Fibroblast of peridontal ligament (primary cell): Measurements from ENCODE around the gene INTS11.

ENCODE experiments used
- DNase-seq: peaks from one replicate; pipeline ENCODE4 v3.0.0-alpha.2; 2010; ENCODE audit errors: extremely low read depth

Gene INTS11

DNA sequence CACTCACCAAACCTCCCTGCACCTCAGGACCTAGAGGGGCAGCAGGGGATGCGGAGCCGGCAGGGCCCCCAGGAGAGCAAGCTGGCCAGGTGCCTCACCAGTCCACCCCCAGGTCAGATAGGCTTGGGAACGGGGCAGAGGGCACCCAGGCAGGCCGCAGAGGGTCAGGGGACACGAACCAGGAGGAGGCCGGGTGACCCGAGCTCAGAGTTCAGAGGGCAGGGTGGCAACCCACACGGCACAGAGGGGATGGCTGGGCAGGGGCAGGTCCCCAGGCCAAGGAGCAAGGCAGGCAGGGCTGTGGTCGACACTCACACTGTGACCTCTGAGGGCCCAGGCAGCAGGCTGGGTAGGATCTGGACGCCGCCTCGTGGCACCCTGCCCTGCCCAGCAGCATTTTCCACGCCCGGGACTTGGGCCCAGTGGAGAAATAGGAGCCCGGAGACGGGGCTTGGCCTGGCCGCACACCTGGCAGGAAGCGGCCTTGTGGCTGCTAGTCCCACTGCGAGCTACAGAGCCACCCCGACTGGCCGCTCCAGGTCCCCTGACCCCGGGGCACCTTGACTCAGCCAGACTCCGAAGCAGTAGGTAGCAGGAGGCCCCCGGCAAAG lies 19.5 kb upstream of the INTS11 start:
- DNase-seq = no peak

DNA sequence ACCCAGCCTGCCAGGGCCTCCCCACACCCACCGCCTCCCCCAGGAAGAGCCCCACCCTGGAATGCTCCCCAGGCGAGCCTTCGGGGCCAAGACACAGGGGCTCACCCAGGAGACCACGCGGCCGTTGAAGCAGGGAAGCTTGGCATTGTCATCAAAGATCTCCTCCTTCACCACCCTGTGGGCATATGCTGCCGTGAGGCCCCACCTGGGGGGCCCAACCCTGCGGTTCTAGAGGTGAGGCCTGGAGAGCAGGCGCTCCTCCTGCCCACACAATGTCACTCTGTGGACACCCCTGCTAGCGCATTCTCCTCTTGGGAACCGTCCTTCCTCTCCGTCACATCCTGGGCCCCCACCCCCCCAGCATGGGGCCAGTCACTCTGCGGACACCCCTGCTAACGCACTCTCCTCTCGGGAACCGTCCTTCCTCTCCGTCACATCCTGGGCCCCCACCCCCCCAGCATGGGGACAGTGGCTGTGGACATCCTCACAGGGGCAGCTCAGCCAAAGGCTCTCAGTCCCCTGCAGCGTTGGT lies 18.2 kb upstream of the INTS11 start:
- DNase-seq = no peak

DNA sequence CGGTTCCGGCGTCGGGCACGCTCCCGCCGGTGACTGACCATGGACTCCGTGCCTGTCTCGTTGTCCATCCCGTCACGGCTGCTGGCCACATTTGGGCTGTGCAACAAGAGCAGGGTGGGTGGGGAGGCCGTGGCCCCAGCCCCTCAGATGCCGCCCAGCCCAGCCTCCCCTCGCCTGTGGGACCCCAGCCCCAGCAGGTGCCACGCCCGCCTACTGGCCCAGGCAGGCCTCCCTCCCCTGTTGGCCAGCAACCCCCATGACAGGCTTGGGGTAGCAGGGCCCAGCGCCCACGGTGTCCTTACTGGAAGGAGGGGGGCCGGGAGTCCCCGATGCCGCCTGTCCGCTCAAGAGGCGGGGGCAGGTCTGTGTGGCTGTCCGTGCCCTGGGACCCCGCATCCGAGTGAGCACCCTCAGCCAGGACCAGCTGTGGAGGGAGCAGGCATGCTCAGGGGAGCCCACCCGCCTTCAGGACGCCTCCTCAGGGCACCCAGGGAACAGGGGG lies 17.7 kb upstream of the INTS11 start:
- no peak for DNase-seq

GRCh38 chr1:1341549-1342021 lies 17.1 kb upstream of the INTS11 start:
- no peak for DNase-seq

GRCh38 chr1:1340791-1341548 lies 16.5 kb upstream of the INTS11 start:
- no peak for DNase-seq

- no peak for DNase-seq
Observed at GRCh38 chr1:1340185-1340584, 15.7 kb upstream of the INTS11 start.

DNA sequence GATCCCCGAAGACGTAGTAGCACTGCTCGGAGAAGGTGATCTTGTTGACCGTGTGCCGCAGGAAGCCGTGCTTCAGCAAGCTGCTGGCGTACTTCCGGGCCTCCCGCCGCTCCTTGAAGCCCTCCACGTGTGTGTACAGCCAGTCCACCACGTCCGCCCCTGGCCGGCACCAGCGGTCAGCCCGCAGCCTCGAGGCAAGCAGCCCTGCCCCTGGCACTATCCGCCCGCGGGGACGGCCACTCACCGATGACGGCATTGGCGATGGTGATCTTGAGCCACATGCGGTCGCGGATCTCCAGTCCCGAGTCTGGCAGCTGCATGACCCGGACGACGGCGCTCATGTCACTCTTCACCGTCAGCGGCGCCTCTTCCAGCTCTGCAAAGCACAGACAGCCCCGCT lies 13.8 kb upstream of the INTS11 start:
- DNase-seq = no peak

DNA sequence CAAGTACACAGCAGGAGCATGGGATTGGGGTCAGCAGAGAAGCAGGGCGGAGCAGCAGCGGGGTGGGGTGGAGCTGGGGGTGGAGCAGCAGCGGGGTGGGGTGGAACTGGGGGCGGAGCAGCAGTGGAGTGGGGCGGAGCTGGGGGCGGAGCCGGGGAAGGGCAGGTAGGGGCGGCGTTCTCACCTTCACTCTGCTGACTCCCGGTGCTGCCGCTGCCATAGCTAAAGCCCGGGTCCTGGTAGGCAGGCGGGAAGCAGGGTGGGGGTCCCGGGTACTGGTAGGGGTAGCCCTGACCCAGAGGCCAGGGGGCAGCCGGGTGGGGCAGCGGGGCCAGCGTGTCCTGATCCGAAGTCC lies 13.3 kb upstream of the INTS11 start:
- DNase-seq = no peak

DNA sequence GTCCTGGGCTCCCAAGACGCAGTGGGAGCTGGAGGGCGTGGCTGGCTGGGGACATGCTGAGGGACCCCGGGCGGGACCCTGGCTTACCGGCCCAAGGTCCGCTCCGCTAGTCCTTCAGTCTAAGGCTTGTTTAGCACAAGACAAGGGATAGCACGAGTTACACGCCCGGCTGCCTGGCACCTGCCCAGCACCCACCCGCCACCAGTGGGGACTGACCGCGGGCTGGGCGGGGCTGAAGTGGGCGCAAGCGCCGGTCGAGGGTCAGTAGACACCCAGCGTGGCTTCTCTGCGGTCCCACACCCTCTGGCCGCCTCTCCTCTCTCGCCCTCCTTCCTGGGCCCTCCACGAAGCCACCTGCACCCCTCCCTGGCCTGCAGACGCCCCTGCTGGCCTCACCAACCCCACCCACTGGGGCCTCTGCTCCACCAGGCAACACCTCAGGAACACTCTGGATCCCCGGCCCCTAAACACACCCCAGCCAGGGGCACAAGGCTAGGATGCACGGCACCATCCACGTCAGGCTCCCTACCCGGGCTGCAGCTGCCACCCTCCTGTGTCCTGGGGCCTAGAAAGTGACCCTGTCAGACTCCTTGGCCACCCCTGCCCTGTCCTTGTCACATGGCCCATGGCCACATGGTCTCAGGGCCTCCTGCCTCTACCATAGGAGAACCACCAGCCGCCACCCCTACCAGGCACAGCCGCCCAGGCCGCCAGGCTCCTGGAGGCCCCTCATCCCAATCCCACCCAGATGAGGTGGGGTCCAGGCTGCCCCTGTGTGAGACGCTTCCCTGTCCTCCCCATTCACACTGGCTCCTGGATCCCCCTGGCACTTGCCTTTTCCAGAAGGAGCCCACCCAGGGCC lies 12.7 kb upstream of the INTS11 start:
- no peak for DNase-seq

- no peak for DNase-seq
Observed at GRCh38 chr1:1336446-1336845, 12.0 kb upstream of the INTS11 start.

GRCh38 chr1:1335792-1336248 lies 11.4 kb upstream of the INTS11 start:
- no peak for DNase-seq

- no peak for DNase-seq
Observed at GRCh38 chr1:1335283-1335682, 10.8 kb upstream of the INTS11 start.

GRCh38 chr1:1334835-1335234 lies 10.4 kb upstream of the INTS11 start:
- no peak for DNase-seq

DNA sequence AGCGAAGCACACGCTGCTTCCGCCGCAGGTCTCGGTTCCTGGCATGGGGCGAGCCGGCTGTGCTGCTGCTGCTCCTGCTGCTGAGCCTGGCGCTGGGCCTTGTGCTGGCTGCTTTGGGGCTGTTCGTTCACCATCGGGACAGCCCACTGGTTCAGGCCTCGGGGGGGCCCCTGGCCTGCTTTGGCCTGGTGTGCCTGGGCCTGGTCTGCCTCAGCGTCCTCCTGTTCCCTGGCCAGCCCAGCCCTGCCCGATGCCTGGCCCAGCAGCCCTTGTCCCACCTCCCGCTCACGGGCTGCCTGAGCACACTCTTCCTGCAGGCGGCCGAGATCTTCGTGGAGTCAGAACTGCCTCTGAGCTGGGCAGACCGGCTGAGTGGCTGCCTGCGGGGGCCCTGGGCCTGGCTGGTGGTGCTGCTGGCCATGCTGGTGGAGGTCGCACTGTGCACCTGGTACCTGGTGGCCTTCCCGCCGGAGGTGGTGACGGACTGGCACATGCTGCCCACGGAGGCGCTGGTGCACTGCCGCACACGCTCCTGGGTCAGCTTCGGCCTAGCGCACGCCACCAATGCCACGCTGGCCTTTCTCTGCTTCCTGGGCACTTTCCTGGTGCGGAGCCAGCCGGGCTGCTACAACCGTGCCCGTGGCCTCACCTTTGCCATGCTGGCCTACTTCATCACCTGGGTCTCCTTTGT lies 9.2 kb upstream of the INTS11 start:
- DNase-seq = no peak

GRCh38 chr1:1332774-1333480 lies 8.5 kb upstream of the INTS11 start:
- no peak for DNase-seq

GRCh38 chr1:1332031-1332755 lies 7.7 kb upstream of the INTS11 start:
- DNase-seq = no peak

GRCh38 chr1:1331068-1331965 lies 6.9 kb upstream of the INTS11 start, which contains the start of gene TAS1R3:
TAS1R3 (plus strand) TSS chr1:1331280; CDS start chr1:1331346, 66 bp downstream.
- DNase-seq = no peak

GRCh38 chr1:1330366-1331067 lies 6.1 kb upstream of the INTS11 start:
- DNase-seq = no peak
